HG03196 (cell line): ENCODE results near the gene CELF5.
"Not testable (repeated sequence)": the region's sequence is repeated elsewhere in the genome, so short reads cannot be mapped to it uniquely, and the experiment has no call there.

Experiments used
- ATAC-seq: cut with Tn5 transposase; IDR thresholded peaks from one replicate; pipeline ENCODE4 v1.9.1; 2021; ENCODE audit not compliant: unreplicated experiment

CELF5 gene

GRCh38 chr19:3206216-3206953 lies 18.1 kb upstream of the CELF5 start:
- ATAC-seq = no peak

- no peak for ATAC-seq
These were observed 16.8 kb upstream of the CELF5 start for GRCh38 chr19:3207461-3208242.

- ATAC-seq = no peak
These were observed 15.9 kb upstream of the CELF5 start for GRCh38 chr19:3208317-3209207.

- no peak for ATAC-seq
These were observed 14.0 kb upstream of the CELF5 start for GRCh38 chr19:3210347-3211017.

GRCh38 chr19:3211191-3211590 lies 13.3 kb upstream of the CELF5 start:
- no peak for ATAC-seq

- ATAC-seq = no peak
These were observed 11.3 kb upstream of the CELF5 start for GRCh38 chr19:3213159-3213558.

- no peak for ATAC-seq
These were observed 7.6 kb upstream of the CELF5 start for GRCh38 chr19:3216874-3217273.

- ATAC-seq = no peak
These were observed 3.9 kb upstream of the CELF5 start for GRCh38 chr19:3220576-3220975.

- ATAC-seq = not testable (repeated sequence)
These were observed 2.9 kb upstream of the CELF5 start for GRCh38 chr19:3221576-3221975.

GRCh38 chr19:3222709-3223108 lies 1.8 kb upstream of the CELF5 start:
- ATAC-seq = no peak

- no peak for ATAC-seq
These were observed 666 bp downstream of the CELF5 start for GRCh38 chr19:3225169-3225485.

- ATAC-seq = no peak
These were observed 1.2 kb downstream of the CELF5 start for GRCh38 chr19:3225677-3226093.

GRCh38 chr19:3227054-3227626 lies 2.7 kb downstream of the CELF5 start:
- ATAC-seq = no peak

GRCh38 chr19:3229346-3229743 lies 4.9 kb downstream of the CELF5 start:
- no peak for ATAC-seq

- ATAC-seq = no peak
These were observed 5.5 kb downstream of the CELF5 start for GRCh38 chr19:3229888-3230496.

GRCh38 chr19:3231288-3231687 lies 6.8 kb downstream of the CELF5 start:
- ATAC-seq = no peak

- no peak for ATAC-seq
These were observed 8.7 kb downstream of the CELF5 start for GRCh38 chr19:3233116-3233515.

- ATAC-seq = no peak
These were observed 9.4 kb downstream of the CELF5 start for GRCh38 chr19:3233831-3234230.

- ATAC-seq = no peak
These were observed 10.3 kb downstream of the CELF5 start for GRCh38 chr19:3234800-3235199.

- ATAC-seq = not testable (repeated sequence)
These were observed 11.1 kb downstream of the CELF5 start for GRCh38 chr19:3235604-3236003.
